ACHN (cell line): ENCODE results near the gene STRIP2.
A peak's percentile ranks its signal among the peaks of the same experiment; 100 is the strongest.
"Not testable (repeated sequence)": the region's sequence is repeated elsewhere in the genome, so short reads cannot be mapped to it uniquely, and the experiment has no call there.

Experiments
- DNase-seq: peaks from one replicate; pipeline ENCODE4 v3.0.0-alpha.2; 2015
- in situ Hi-C: cut with HindIII; loops from 2 replicates; pipeline ENCODE4 v1.10.0; 2017; ENCODE audit warnings: low sequenced_read_pairs, low pct_ligation_motif_present, low pct_unique_long_range_greater_than_20kb

Gene STRIP2

DNA sequence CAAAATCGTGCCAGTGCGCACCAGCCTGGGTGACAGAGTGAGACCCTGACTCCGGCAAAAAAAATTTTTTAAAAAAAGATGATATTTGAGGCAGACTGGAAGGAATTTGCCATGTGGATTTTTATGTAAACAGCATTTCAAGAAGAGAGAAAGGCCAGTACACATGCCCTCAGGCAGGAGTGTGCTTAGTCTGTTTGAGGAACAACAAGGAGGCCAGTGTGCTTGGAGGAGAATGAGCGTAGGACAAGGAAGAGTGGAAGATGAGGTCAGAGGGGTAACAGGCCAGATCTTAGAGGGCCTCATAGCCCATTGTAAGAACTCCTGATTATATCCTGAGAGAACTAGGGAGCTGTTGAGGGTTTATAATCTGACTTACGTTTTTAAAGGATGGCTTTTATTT, 17.2 kb upstream of the STRIP2 start:
- no peak for DNase-seq
- in situ Hi-C loops, result no loop called here

GRCh38 chr7:129421717-129422250, 12.4 kb upstream of the STRIP2 start:
- DNase-seq, result no peak
- in situ Hi-C loops, result no loop called here

DNA sequence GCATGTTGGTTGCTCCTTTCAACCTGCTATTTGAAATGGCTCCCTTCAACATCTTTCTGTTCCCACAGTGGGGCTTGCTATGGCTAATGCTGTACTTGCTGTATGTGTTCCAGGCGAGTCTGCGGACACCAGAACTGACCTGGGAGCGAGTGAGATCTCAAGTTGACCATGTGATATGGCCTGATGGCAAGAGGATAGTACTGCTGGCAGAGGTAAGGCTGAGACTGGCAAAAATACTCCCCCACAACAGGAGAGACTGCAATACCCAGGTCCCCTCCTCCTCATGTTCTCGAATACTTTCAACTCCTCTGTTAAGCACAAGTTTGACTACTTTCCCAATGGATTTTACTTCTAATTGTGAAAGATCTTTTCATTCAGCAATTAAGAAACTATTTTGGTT, 11.5 kb upstream of the STRIP2 start:
- in situ Hi-C loops, result no loop called here
- no peak for DNase-seq

- DNase-seq, result no peak
- in situ Hi-C loops, result no loop called here
Measured at GRCh38 chr7:129423700-129424410, 10.4 kb upstream of the STRIP2 start.

- no peak for DNase-seq
- in situ Hi-C loops, result no loop called here
Measured at GRCh38 chr7:129426482-129426881, 7.8 kb upstream of the STRIP2 start.

GRCh38 chr7:129427526-129428045, 6.6 kb upstream of the STRIP2 start:
- no peak for DNase-seq
- in situ Hi-C loops, result no loop called here

DNA sequence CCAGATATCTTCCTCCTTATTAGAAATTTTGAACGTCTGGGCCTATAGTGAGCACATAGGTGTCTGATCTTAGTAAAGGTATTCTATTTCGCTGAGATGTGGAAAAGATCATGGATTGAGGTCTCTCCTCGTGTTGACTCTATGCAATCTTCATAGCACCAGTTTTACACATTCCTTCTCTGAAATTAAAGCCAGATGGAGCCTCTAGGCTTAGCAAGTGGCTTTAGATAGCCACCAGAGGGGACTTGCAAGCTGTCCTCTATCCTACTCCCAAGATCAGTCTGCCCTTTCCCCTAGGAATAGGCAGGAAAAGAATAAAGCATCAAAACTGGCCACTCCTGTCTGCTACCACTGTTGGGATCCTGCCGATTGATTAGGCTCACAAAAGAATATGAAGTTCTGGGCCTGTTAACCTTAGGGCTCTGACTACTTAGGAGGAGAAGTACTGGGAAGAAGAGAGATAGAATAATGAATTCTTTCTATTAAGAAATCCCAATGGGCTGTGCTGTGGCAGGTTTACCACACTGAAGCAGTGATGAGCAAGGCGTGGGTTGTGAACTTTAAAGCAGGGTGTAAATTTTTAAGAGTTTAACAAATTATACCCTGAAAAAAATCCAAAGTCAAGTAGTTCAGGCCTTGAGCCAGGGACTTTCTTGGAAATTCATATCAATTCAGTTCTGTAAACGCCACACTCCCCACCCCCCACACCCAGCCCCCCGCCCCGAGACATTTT, 2.2 kb upstream of the STRIP2 start:
- in situ Hi-C loops, result no loop called here
- no peak for DNase-seq

DNA sequence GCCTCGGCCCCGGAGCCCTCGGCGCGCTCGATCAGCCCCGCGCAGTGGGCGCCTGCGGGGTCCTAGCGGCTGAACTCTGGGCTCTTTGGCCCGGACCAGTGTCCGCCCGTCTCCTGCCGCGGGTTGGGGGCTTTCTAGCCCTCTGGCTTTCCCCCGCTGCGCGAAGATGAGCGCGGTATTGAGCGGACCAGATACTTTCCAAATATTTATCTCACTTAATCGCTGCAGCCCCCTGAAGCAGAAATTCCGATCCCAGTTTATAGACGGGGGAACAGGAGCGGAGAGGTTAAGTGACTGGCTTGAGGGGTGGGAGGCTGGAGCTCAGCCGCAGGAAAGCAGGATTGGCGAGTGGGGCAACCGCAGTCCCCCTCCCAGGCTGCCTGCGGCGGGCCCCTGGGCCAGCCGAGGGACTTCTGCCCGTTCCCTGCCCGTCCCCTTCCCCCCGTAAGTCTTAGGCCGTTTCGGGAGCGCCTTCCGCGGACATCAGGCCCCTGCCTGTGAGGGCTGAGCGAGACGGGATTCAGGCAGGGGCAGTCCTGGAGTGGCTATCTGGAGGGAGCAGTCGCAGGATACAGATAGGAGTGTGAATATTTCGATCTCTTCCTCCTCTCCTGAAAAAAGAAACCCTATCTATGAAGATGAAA, 565 bp downstream of the STRIP2 start:
- in situ Hi-C loops, result no loop called here
- peak; percentile 25 for DNase-seq

- in situ Hi-C loops, result no loop called here
- DNase-seq, result no peak
Measured at GRCh38 chr7:129435414-129435829, 1.2 kb downstream of the STRIP2 start.

- in situ Hi-C loops, result no loop called here
- no peak for DNase-seq
Measured at GRCh38 chr7:129436335-129436923, 2.2 kb downstream of the STRIP2 start.

DNA sequence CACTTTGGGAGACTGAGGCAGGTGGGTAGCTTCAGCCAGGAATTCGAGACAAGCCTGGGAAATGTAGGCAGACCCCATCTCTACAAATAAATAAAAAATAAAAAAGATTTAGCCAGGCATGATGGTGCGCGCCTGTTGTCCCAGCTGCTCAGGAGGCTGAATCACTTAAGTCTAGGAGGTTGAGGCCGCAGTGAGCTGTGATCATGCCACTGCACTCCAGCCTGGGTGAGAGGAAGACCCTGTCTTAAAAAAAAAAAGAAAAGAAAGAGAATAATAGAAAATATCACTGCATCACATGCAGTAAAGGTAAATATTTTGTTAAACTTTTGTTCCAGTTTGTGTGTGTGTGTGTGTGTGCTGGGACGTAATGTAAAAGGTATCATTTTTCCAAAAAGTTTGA, 3.0 kb downstream of the STRIP2 start:
- in situ Hi-C loops, result no loop called here
- DNase-seq, result no peak

DNA sequence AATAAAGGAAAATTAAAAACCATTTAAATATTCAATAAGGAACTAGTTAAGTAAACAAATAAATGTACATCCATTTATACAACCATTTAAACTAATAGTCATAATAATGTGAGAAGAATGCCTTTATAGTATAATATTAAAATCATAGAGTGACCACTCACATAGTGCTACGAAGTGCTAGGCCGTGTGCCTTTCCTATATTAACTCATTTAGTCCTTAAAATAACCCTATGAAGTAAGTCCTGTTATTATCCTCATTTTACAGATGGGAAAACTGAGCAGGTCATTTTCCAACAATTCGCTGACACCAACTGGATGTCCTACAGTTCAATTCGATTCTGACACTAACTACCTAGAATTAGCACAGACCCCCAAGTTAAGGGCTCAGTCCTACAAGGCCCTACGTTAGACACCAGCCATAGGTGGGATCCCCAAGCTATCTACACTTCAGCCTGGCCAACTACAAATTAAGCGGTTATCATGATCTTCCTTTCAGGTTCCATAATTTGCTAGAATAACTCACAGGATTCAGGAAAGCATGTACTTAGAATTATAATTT, 4.1 kb downstream of the STRIP2 start:
- no peak for DNase-seq
- in situ Hi-C loops, result no loop called here

DNA sequence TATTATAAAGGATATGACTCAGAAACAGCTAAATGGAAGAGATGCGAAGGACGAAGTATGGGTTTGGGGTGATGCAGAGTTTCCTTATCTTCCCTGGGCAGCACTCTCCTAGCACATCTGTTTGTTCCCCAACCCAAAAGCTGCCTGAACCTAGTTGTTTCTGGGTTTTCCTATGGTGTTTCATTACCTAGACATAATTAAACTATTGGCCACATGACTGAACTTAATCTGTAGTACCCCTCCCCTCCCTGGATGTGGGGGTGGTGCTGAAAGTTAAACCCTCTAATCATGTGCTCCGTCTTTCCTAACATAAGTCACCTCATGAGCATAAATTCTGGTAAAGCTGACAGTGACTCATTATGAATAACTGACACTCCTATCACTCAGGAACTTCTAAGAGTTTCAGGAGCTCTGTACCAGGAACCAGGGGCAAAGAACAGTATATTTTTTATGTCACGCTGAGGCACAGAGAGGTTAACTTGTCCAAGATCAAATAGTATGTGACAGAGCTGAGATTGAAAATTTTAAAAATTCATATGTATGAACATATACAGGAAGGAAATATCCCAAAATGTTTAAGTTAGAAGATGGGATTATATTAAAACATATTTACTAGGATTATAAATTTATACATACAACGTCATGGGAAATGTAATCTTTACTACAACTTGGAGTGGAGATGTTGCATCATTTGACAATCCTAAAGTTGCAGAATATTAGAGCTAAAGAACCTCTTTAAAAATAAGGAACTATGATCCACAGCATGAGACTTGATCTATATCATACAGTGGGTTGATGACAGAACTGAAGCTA, 4.8 kb downstream of the STRIP2 start:
- in situ Hi-C loops, result no loop called here
- DNase-seq, result peak; percentile 82

DNA sequence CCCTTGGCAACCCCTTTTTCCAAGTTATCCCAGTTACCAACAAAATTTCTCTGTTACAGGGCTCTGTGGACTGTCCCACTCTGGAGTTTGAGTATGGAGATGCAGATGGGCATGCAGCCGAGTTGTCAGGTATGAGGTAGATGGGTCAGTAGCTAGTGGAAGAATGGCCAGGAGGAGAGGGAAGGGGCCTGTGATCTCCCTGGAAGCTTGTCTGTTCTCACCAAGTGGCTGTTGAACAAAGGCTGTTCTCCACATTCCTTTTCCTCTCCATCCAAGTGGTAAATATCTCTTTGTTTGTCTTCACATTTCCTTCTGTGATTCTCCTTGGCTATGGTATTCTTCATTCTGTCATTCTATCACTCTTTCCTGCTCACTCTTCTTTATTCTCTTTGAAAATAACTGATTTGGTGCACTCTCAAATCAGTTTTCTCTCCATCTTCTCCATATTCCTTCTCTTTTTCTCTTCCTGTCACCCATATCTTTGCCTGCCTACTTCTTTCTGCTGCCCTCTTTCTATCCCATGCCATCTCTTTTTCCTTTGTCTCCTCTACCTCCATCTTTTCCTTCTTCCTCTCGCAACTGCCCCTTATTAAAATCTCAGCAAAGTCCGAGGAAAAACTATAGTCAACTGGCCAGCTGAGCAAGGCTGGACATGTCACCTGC, 5.9 kb downstream of the STRIP2 start:
- in situ Hi-C loops, result no loop called here
- DNase-seq, result no peak

DNA sequence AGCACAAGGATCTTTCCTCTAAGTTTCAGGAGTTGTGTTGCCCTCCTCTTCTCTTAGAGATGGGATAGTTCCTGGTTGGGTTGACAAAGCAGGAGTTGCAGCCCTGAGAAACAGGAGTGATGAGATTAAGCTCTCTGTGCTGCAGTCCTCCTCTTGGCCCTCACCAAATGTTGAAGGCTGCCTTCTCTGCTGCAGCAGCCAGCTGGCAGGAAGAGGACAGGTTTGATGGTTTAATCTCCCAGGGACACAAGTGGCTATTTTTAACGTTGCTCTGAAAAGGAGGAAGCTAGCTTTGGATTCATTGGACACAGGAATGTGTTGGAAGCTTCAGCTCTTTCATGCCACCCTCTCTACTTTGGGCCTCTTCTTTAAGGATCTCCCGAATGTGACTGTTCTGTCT, 9.4 kb downstream of the STRIP2 start:
- in situ Hi-C loops, result no loop called here
- no peak for DNase-seq

DNA sequence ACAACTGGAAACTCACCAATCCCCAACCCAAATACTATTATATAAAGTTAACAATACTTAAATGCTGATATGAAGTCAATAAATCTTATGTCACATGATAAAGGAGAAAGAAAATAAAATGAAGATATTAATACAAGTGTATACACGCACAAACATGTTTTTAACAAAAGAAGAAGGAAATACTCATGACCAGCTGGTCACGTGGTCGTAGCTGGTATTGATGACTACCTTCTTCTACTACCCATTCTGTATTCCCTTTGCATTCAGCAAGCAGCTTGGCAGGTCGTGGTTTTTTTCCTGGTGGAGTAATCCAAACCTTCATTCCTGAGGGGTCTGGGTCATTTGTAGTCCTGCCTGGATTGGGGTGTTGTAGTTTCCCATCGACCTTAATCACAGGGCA, 10.5 kb downstream of the STRIP2 start:
- in situ Hi-C loops, DNase-seq: not testable (repeated sequence)

- in situ Hi-C loops, DNase-seq: not testable (repeated sequence)
Measured at GRCh38 chr7:129446925-129447324, 12.7 kb downstream of the STRIP2 start.
